ENCODE data around the gene RNASE8. TPM values are rescaled to one million over a fixed set of nuclear protein-coding genes. Genes with fewer than 3 reads are reported as not detected.

The RNASE8 gene
- total RNA-seq, 2 experiments from 2014 or later = not detected

- no peak for DNase-seq
- peaks cover 2% of the 10 kb centered on the region for H3K27me3 Mint-ChIP-seq
- H3K9me3 Mint-ChIP-seq = no peaks in the 10 kb centered on the region
- CTCF ChIA-PET = interaction anchor here (0.7 to 15.2 kb wide), 10 partner anchors 9 to 117 kb away, joined by 3 to 267 read pairs (median 5); partner anchors contain the start of genes RNASE7, SLC39A2, TMEM253 and ZNF219
- no peak for TF ChIP-seq CTCF (IDR thresholded peaks at IDR 0.05)
- H3K36me3 Mint-ChIP-seq (ENCODE audit: low read depth) = no peaks in the 10 kb centered on the region
- H3K4me3 Mint-ChIP-seq = no peak overlapping the region
- intact Hi-C loops (cut with micrococcal nuclease) = no loop called here
- POLR2A ChIA-PET = interaction anchor here (1.0 kb wide), 1 partner anchor 46 kb away, joined by 4 read pairs; no protein-coding TSS in a partner anchor
- no peak overlapping the region for H3K27ac Mint-ChIP-seq
- ATAC-seq = no peak
- H3K4me1 Mint-ChIP-seq (ENCODE audit: low read depth) = peaks cover 9% of the 10 kb centered on the region
Observed at GRCh38 chr14:21019366-21019765, 38.3 kb upstream of the RNASE8 start.

- Mint-ChIP-seq H3K27me3 (peaks cover 2% of the 10 kb centered on the region), H3K4me1 (ENCODE audit: low read depth) (peaks cover 12% of the 10 kb centered on the region), H3K4me3 (no peak overlapping the region), H3K27ac (no peak overlapping the region), H3K36me3 (ENCODE audit: low read depth) (no peaks in the 10 kb centered on the region), H3K9me3 (no peaks in the 10 kb centered on the region)
- ChIA-PET POLR2A (no interaction called here), CTCF (interaction anchor here (0.6 to 15.2 kb wide), 6 partner anchors 20 to 86 kb away, joined by 3 to 267 read pairs (median 213); partner anchors contain the start of genes RNASE7, SLC39A2, TMEM253 and ZNF219)
- TF ChIP-seq CTCF (IDR thresholded peaks at IDR 0.05) = no peak
- ATAC-seq (no peak), DNase-seq (no peak)
- intact Hi-C loops (cut with micrococcal nuclease) = no loop called here
Observed at GRCh38 chr14:21020977-21021545, 36.6 kb upstream of the RNASE8 start.

- H3K27me3 Mint-ChIP-seq = peaks cover 2% of the 10 kb centered on the region
- ChIA-PET CTCF (interaction anchor here (0.8 to 15.2 kb wide), 5 partner anchors 8 to 82 kb away, joined by 3 to 224 read pairs (median 12); partner anchors contain the start of gene ZNF219), POLR2A (interaction anchor here (1.2 kb wide), 2 partner anchors 8 to 80 kb away, joined by 3 to 7 read pairs; no protein-coding TSS in a partner anchor)
- no peak for ATAC-seq
- intact Hi-C loops (cut with micrococcal nuclease) = no loop called here
- no peak for DNase-seq
- no peak overlapping the region for H3K4me3 Mint-ChIP-seq
- no peak for TF ChIP-seq CTCF (IDR thresholded peaks at IDR 0.05)
- H3K4me1 Mint-ChIP-seq (ENCODE audit: low read depth) = peaks cover 12% of the 10 kb centered on the region
- no peaks in the 10 kb centered on the region for H3K9me3 Mint-ChIP-seq
- no peaks in the 10 kb centered on the region for H3K36me3 Mint-ChIP-seq (ENCODE audit: low read depth)
- H3K27ac Mint-ChIP-seq = no peak overlapping the region
Observed at GRCh38 chr14:21022686-21023085, 34.9 kb upstream of the RNASE8 start.

- Mint-ChIP-seq H3K27ac (no peak overlapping the region), H3K4me3 (no peak overlapping the region), H3K9me3 (no peaks in the 10 kb centered on the region), H3K27me3 (peaks cover 2% of the 10 kb centered on the region), H3K36me3 (ENCODE audit: low read depth) (no peaks in the 10 kb centered on the region), H3K4me1 (ENCODE audit: low read depth) (peaks cover 12% of the 10 kb centered on the region)
- no peak for TF ChIP-seq CTCF (IDR thresholded peaks at IDR 0.05)
- intact Hi-C loops (cut with micrococcal nuclease) = no loop called here
- POLR2A ChIA-PET = interaction anchor here (1.1 to 1.2 kb wide), 3 partner anchors 8 to 80 kb away, joined by 3 to 7 read pairs (median 3); no protein-coding TSS in a partner anchor
- CTCF ChIA-PET = interaction anchor here (0.8 to 15.2 kb wide), 8 partner anchors 8 to 81 kb away, joined by 3 to 224 read pairs (median 4); partner anchors contain the start of gene ZNF219
- DNase-seq (no peak), ATAC-seq (no peak)
Observed at GRCh38 chr14:21023174-21023573, 34.4 kb upstream of the RNASE8 start.

Measured in activated CD8-positive, alpha-beta T cell treated with anti-CD3 and anti-CD28 coated beads for 36 hours (primary cell).